Thyroid gland (tissue), 4 donors: Measurements from ENCODE around the gene PCDHGB6. TPM values are rescaled to one million over a fixed set of nuclear protein-coding genes. Genes with fewer than 3 reads are reported as not detected.
"Not testable (repeated sequence)": the region's sequence is repeated elsewhere in the genome, so short reads cannot be mapped to it uniquely, and the experiment has no call there.

Experiments used
- DNase-seq, 2 donors: peaks; one replicate each; pipeline ENCODE4 v3.0.0-alpha.2; 2019
- H3K27ac ChIP-seq, 3 donors: fragments of 200-600 bp; sonication (generic); 1 replicate in 2 of 3; 2 replicates in 1 of 3; pipeline ENCODE4 v1.5.1; 2016 to 2019; ENCODE audit warnings: mild to moderate bottlenecking in 1 of 3, moderate library complexity in 1 of 3
- H3K27me3 ChIP-seq: fragments of 200-600 bp; sonication (generic); one replicate; pipeline ENCODE4 v1.5.1; 2019
- H3K36me3 ChIP-seq, 2 donors: fragments of 200-600 bp; sonication (generic); one replicate each; pipeline ENCODE4 v1.5.1; 2016 to 2019
- H3K4me1 ChIP-seq, 2 donors: fragments of 200-600 bp; sonication (generic); one replicate each; pipeline ENCODE4 v1.5.1; 2017 to 2019
- H3K4me3 ChIP-seq, 3 donors: fragments of 200-600 bp; sonication (generic); replicated peaks in 1 of 3; 1 replicate in 2 of 3; 2 replicates in 1 of 3; pipeline ENCODE4 v1.5.1; 2016; ENCODE audit warnings: mild to moderate bottlenecking in 1 of 3
- H3K9me3 ChIP-seq: fragments of 200-600 bp; sonication (generic); one replicate; pipeline ENCODE4 v1.5.1; 2017
- CTCF ChIP-seq, 6 experiments: fragments of 200-600 bp in 3 of 6; fragments of 450-650 bp in 3 of 6; sonication (generic) in 3 of 6; IDR thresholded peaks; one replicate each; pipeline ENCODE4 v1.5.1; 2016 to 2019; ENCODE audit warnings: antibody characterized with exemption in 6 of 6, mild to moderate bottlenecking in 2 of 6, inconsistent platforms in 1 of 6, moderate library complexity in 1 of 6
- POLR2A ChIP-seq, 2 donors: fragments of 450-650 bp; IDR thresholded peaks; one replicate each; pipeline ENCODE4 v1.6.1; 2017; ENCODE audit warnings: antibody characterized with exemption in 2 of 2, mild to moderate bottlenecking in 2 of 2, moderate library complexity in 1 of 2
- WGBS, 2 donors: methylation state at CpG; one replicate each; pipeline ENCODE4 v1.1.5; 2017; 5-methylcytosine and 5-hydroxymethylcytosine counted together
- intact Hi-C: fragments of 100-400 bp; cut with DNase I; formaldehyde crosslinking; loops from one replicate; pipeline ENCODE4 v1.15.1; 2023
- total RNA-seq, 4 donors: library from RNA; depleted of rRNA; stranded (reverse); fragments of >200 nt; gene quantifications; one replicate each; pipeline ENCODE4 v1.2.3, GENCODE V29; 2016

PCDHGB6 gene
- total RNA-seq, 4 donors from 2014 or later = 9.5 to 11.4 (median 10.9) TPM

DNA sequence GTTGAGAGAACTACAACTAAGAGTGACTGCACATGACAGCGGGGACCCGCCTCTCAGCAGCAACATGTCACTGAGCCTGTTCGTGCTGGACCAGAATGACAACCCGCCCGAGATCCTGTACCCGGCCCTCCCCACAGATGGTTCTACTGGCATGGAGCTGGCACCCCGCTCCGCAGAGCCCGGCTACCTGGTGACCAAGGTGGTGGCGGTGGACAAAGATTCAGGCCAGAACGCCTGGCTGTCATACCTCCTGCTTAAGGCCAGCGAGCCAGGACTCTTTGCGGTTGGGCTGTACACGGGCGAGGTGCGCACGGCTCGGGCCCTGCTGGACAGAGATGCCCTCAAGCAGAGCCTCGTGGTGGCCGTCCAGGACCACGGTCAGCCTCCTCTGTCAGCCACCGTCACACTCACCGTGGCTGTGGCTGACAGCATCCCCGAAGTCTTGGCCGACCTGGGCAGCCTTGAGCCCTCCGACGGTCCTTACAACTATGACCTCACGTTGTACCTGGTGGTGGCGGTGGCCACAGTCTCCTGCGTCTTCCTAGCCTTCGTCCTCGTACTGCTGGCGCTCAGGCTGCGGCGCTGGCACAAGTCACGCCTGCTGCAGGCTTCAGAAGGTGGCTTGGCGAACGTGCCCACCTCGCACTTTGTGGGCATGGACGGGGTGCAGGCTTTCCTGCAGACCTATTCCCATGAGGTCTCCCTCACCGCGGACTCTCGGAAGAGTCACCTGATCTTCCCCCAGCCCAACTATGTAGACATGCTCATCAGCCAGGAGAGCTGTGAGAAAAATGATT is 23.2 kb upstream of the PCDHGB6 start:
- DNase-seq = no peak
- Histone ChIP-seq H3K9me3 (no peaks in the 10 kb centered on the region), H3K36me3 (no peaks in the 10 kb centered on the region), H3K4me3 (no peak overlapping the region), H3K27ac (no peak overlapping the region), H3K27me3 (no peaks in the 10 kb centered on the region), H3K4me1 (no peaks in the 10 kb centered on the region)
- intact Hi-C loops = no loop called here
- no peak for TF ChIP-seq POLR2A (IDR thresholded peaks at IDR 0.05)
- TF ChIP-seq CTCF (IDR thresholded peaks at IDR 0.05) = no peak
- 36 to 47% methylated on average over 26 to 39 of the region's 43 CpGs for WGBS, 2 donors

DNA sequence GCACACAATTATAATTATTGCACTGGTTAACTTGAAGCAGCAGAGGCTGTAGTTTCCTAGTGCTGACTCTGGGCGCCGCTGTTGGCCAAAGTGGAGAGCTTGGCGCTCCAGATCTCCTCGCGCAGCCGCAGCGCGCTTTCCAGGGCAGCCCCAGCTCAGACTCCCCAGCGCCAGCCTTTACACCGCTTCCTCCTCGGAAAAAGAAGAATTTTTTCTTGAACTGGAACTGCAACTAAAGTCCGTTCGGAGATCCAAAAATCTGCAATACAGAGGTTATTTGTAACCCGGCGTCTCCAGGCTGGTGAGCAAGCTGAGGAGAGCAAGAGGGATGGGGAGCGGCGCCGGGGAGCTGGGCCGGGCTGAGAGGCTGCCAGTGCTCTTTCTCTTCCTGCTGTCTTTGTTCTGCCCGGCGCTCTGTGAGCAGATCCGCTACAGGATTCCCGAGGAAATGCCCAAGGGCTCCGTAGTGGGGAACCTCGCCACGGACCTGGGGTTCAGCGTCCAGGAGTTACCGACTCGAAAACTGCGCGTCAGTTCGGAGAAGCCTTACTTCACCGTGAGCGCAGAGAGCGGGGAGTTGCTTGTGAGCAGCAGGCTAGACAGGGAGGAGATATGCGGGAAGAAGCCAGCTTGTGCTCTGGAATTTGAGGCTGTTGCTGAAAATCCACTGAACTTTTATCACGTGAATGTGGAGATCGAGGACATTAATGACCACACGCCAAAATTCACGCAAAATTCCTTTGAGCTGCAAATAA is 20.1 kb upstream of the PCDHGB6 start, which contains the start of gene PCDHGB4:
PCDHGB4 (plus strand) TSS at position 142 of the 755 bp plus-strand sequence; CDS start at position 329, 187 bp downstream.
- H3K27ac ChIP-seq, intact Hi-C loops, H3K36me3 ChIP-seq, H3K27me3 ChIP-seq, H3K9me3 ChIP-seq, H3K4me1 ChIP-seq, H3K4me3 ChIP-seq: not testable (repeated sequence)
- TF ChIP-seq CTCF (IDR thresholded peaks at IDR 0.05) = peak in 4 of 6 experiments; percentile 41 to 58 (median 47)
- WGBS, 2 donors = 9 to 10% methylated on average over 19 to 21 of the region's 40 CpGs
- DNase-seq = peak; percentile 51 to 54

DNA sequence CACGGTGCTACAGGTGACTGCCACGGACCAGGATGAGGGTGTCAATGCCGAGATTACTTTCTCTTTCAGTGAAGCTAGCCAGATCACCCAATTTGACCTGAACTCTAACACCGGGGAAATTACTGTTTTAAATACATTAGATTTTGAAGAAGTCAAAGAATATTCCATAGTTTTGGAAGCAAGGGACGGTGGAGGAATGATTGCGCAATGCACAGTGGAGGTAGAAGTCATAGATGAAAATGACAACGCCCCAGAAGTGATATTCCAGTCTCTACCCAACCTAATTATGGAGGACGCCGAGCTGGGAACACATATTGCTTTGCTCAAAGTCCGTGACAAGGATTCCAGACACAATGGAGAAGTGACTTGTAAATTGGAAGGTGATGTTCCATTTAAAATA is 19.2 kb upstream of the PCDHGB6 start:
- DNase-seq = no peak
- intact Hi-C loops = no loop called here
- TF ChIP-seq POLR2A (IDR thresholded peaks at IDR 0.05) (no peak), CTCF (IDR thresholded peaks at IDR 0.05) (no peak)
- H3K27ac ChIP-seq = no peak overlapping the region
- no peaks in the 10 kb centered on the region for H3K4me1 ChIP-seq
- no peaks in the 10 kb centered on the region for H3K36me3 ChIP-seq
- 47 to 56% methylated on average over 10 of the region's 10 CpGs for WGBS, 2 donors
- H3K4me3 ChIP-seq = no peak overlapping the region
- H3K27me3 ChIP-seq = no peaks in the 10 kb centered on the region
- H3K9me3 ChIP-seq = no peaks in the 10 kb centered on the region

GRCh38 chr5:141389153-141390042 is 18.4 kb upstream of the PCDHGB6 start:
- DNase-seq = no peak
- Histone ChIP-seq H3K4me3 (no peak overlapping the region), H3K4me1 (no peaks in the 10 kb centered on the region), H3K36me3 (no peaks in the 10 kb centered on the region), H3K27me3 (no peaks in the 10 kb centered on the region), H3K9me3 (no peaks in the 10 kb centered on the region), H3K27ac (no peak overlapping the region)
- TF ChIP-seq CTCF (IDR thresholded peaks at IDR 0.05) (no peak), POLR2A (IDR thresholded peaks at IDR 0.05) (no peak)
- 28 to 50% methylated on average over 32 to 60 of the region's 77 CpGs for WGBS, 2 donors
- intact Hi-C loops = no loop called here
